Testis (tissue), 5 donors: ENCODE results near the gene PGRMC1. TPM values are rescaled to one million over a fixed set of nuclear protein-coding genes. Genes with fewer than 3 reads are reported as not detected.
A peak's percentile ranks its signal among the peaks of the same experiment; 100 is the strongest.

Experiments used
- DNase-seq: peaks from one replicate; pipeline ENCODE4 v3.0.0-alpha.2; 2019
- H3K27ac ChIP-seq, 2 donors: fragments of 200-600 bp; sonication (generic); one replicate each; pipeline ENCODE4 v1.5.1; 2019
- H3K27me3 ChIP-seq: fragments of 200-600 bp; sonication (generic); one replicate; pipeline ENCODE4 v1.5.1; 2019
- H3K36me3 ChIP-seq: fragments of 200-600 bp; sonication (generic); one replicate; pipeline ENCODE4 v1.5.1; 2017; ENCODE audit warnings: low read depth; ENCODE audit errors: missing control alignments
- H3K4me1 ChIP-seq: fragments of 200-600 bp; sonication (generic); one replicate; pipeline ENCODE4 v1.5.1; 2019
- H3K4me3 ChIP-seq, 2 donors: fragments of 200-600 bp; sonication (generic); one replicate each; pipeline ENCODE4 v1.5.1; 2017 to 2019
- H3K9me3 ChIP-seq: fragments of 200-600 bp; sonication (generic); one replicate; pipeline ENCODE4 v1.5.1; 2017
- POLR2A ChIP-seq: fragments of 450-650 bp; IDR thresholded peaks from one replicate; pipeline ENCODE4 v1.6.1; 2017; ENCODE audit warnings: antibody characterized with exemption, mild to moderate bottlenecking, moderate library complexity
- WGBS, 2 donors: methylation state at CpG; one replicate each; pipeline ENCODE4 v1.1.5; 2018; 5-methylcytosine and 5-hydroxymethylcytosine counted together
- intact Hi-C: fragments of 100-400 bp; cut with DNase I; formaldehyde crosslinking; loops from one replicate; pipeline ENCODE4 v1.15.1; 2023; ENCODE audit warnings: low total_unique reads
- long read RNA-seq, 2 donors: transcript quantifications; one replicate each; lab custom pipeline, GENCODE V29; 2026
- polyA plus RNA-seq: library from polyadenylated mRNA; stranded (reverse); fragments of 350-450 nt; fragmentation: Illumina TruSeq; extraction: RNeasy Lipid Tissue Mini Kit (QIAGEN cat#74804); gene quantifications from one replicate; pipeline ENCODE4 v1.2.3, GENCODE V29; 2014; ENCODE audit warnings: low read depth, low replicate concordance; ENCODE audit not compliant: insufficient read depth
- total RNA-seq, 2 donors: library from RNA; depleted of rRNA; stranded (reverse); fragments of >200 nt; gene quantifications; one replicate each; pipeline ENCODE4 v1.2.3, GENCODE V29; 2016
- TF ChIP-seq, protein P1 (sequence below), 3 experiments: fragments of 450-650 bp in 2 of 3; fragments of 200-600 bp in 1 of 3; sonication (generic) in 1 of 3; IDR thresholded peaks; one replicate each; pipeline ENCODE4 v1.5.1; 2016 to 2019; ENCODE audit warnings: antibody characterized with exemption in 3 of 3, mild to moderate bottlenecking in 2 of 3, moderate library complexity in 1 of 3

The PGRMC1 gene
- total RNA-seq (10 to 100 TPM; 53.5 to 99.9 TPM), polyA plus RNA-seq (74.8 TPM)
- long read RNA-seq, donor 1, transcript PGRMC1-201 (3 exons, 1,911 nt): major isoform, 226 of 1,243 reads
- long read RNA-seq, donor 1, partial matches to known transcripts: 995 of 1,243 reads
- long read RNA-seq, donor 1, other reads (novel, unspliced or antisense): 22 of 1,243 reads
- long read RNA-seq, donor 2, transcript PGRMC1-201 (3 exons, 1,911 nt): major isoform, 142 of 579 reads
- long read RNA-seq, donor 2, partial matches to known transcripts: 424 of 579 reads
- long read RNA-seq, donor 2, other reads (novel, unspliced or antisense): 13 of 579 reads

DNA sequence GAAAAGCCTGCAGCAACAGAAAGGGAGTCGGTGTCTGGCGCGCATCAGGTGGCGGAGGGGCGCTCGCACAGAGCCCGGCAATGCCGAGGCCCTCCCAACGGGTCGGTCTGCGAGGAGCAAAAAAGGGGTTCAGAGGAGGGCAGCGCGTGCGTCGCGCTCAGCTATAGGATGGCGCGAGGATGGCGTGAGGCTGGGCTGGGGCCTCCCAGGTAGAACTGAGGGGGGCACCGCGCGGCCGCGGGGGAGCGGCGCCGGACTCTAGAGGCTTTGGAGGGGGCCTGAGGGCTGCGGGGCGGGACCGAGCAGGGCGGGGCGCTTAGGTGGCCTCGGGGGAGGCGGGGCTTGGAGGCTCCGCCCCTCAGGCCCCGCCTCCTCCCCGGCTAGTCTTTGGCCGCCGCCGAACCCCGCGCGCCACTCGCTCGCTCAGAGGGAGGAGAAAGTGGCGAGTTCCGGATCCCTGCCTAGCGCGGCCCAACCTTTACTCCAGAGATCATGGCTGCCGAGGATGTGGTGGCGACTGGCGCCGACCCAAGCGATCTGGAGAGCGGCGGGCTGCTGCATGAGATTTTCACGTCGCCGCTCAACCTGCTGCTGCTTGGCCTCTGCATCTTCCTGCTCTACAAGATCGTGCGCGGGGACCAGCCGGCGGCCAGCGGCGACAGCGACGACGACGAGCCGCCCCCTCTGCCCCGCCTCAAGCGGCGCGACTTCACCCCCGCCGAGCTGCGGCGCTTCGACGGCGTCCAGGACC, at the start of gene PGRMC1:
PGRMC1 (plus strand) TSS at position 414 of the 751 bp plus-strand sequence; CDS start at position 493, 79 bp downstream.
- Histone ChIP-seq H3K27ac (peak within 1 kb of the TSS; percentile 79 to 86), H3K36me3 (no peaks in the 10 kb centered on the region), H3K4me1 (no peaks in the 10 kb centered on the region), H3K27me3 (no peaks in the 10 kb centered on the region), H3K4me3 (peak within 1 kb of the TSS; percentile 62 to 83), H3K9me3 (no peaks in the 10 kb centered on the region)
- TF ChIP-seq, protein P1, sequence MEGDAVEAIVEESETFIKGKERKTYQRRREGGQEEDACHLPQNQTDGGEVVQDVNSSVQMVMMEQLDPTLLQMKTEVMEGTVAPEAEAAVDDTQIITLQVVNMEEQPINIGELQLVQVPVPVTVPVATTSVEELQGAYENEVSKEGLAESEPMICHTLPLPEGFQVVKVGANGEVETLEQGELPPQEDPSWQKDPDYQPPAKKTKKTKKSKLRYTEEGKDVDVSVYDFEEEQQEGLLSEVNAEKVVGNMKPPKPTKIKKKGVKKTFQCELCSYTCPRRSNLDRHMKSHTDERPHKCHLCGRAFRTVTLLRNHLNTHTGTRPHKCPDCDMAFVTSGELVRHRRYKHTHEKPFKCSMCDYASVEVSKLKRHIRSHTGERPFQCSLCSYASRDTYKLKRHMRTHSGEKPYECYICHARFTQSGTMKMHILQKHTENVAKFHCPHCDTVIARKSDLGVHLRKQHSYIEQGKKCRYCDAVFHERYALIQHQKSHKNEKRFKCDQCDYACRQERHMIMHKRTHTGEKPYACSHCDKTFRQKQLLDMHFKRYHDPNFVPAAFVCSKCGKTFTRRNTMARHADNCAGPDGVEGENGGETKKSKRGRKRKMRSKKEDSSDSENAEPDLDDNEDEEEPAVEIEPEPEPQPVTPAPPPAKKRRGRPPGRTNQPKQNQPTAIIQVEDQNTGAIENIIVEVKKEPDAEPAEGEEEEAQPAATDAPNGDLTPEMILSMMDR (IDR thresholded peaks at IDR 0.05): no peak
- TF ChIP-seq POLR2A: peak; percentile 35
- DNase-seq: peak; percentile 83
- intact Hi-C loops: no loop called here
- 0% methylated on average over 5 to 36 of the region's 82 CpGs for WGBS, 2 donors

DNA sequence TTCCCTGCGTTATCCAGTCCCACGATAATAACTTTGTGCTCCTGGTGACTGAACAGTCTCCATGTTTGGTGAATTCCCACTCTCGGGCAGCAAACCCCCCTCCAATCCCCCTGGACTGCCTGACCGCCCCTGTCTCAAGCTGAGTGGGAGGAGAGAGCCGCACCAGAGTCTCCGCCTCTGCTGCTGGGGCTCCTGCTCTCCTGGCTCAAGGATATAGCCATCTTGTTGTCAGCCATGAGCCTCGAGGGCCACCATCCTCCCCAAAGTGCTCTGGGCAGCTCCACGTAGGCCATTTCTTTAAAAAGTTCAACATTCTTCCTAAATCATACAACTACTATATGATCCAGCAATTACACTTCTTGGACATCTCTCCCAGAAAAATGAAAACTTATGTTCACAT, 49.3 kb upstream of the PGRMC1 start:
- no peak overlapping the region for H3K27ac ChIP-seq
- TF ChIP-seq POLR2A: no peak
- TF ChIP-seq, protein P1 (IDR thresholded peaks at IDR 0.05): no peak
- H3K4me1 ChIP-seq: no peaks in the 10 kb centered on the region
- H3K4me3 ChIP-seq: peak overlapping the region in 1 of 2 donors; percentile 17
- H3K9me3 ChIP-seq: no peaks in the 10 kb centered on the region
- intact Hi-C loops: no loop called here
- WGBS, 2 donors: 62 to 73% methylated on average over 7 to 8 of the region's 8 CpGs
- no peaks in the 10 kb centered on the region for H3K36me3 ChIP-seq
- DNase-seq: no peak
- no peaks in the 10 kb centered on the region for H3K27me3 ChIP-seq

DNA sequence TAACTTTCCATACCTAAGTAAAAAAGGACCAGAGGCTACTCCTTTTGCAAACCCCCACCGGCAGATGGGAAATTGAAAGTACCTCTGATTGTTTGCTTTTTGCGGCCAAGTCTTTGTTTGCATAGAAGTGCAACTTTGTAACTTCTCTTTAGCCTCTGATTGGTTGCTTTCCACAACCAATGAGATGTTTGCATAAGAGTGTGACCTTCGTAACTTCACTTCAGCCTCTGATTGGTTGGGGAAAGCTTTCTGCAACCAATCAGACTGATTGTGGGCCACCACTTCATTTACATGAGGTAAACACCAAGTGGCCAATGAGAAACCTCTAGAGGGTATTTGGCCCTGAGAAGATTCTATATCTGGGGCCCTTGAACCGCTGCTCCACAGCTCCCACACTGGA, 48.8 kb upstream of the PGRMC1 start:
- Histone ChIP-seq H3K36me3 (no peaks in the 10 kb centered on the region), H3K4me3 (peak overlapping the region in 1 of 2 donors; percentile 17), H3K27me3 (no peaks in the 10 kb centered on the region), H3K27ac (no peak overlapping the region), H3K9me3 (no peaks in the 10 kb centered on the region), H3K4me1 (no peaks in the 10 kb centered on the region)
- 28 to 43% methylated on average over 4 of the region's 4 CpGs for WGBS, 2 donors
- TF ChIP-seq, protein P1 (IDR thresholded peaks at IDR 0.05): no peak
- no peak for TF ChIP-seq POLR2A
- DNase-seq: no peak
- intact Hi-C loops: no loop called here

DNA sequence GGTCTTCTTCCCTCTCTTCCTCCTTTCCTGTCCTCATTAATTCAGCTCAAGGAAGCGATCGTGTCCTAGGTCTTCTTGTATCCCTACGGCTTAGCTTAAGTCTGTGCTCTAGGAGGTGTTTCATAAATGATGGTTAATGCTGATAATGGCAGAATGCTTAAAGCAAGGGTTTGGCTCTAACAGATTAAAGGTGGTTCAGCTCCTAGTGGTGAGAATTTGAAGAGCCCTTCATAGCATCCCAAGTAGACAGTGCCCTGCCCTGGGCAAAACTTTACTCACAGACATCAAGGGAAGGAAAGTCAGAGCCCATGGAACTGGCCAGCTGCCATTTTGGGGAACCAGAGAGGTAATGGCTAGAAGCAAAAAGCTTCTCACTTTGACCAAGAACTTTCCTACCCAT, 47.0 kb upstream of the PGRMC1 start:
- Histone ChIP-seq H3K36me3 (no peaks in the 10 kb centered on the region), H3K27me3 (no peaks in the 10 kb centered on the region), H3K9me3 (no peaks in the 10 kb centered on the region), H3K27ac (no peak overlapping the region), H3K4me1 (no peaks in the 10 kb centered on the region), H3K4me3 (no peak overlapping the region)
- WGBS, 2 donors: 85 to 91% methylated on average over 3 of the region's 3 CpGs
- no peak for DNase-seq
- no peak for TF ChIP-seq POLR2A
- TF ChIP-seq, protein P1 (IDR thresholded peaks at IDR 0.05): no peak
- intact Hi-C loops: no loop called here
